A549 (cell line): ENCODE measurements around the gene TDRD3. TPM values are rescaled to one million over a fixed set of nuclear protein-coding genes. Genes with fewer than 3 reads are reported as not detected.

Source experiments
- ATAC-seq, 2 experiments: fragments of 200-7000 bp in 1 of 2; fragments of >200 bp in 1 of 2; cut with Nextera tagmentation in 1 of 2; cut with Tn5 transposase in 1 of 2; 3 replicates each; pipeline versions ENCODE4 v1.8.0 to v1.9.1; 2018 to 2020; ENCODE audit warnings: mild to moderate bottlenecking in 1 of 2, moderate library complexity in 1 of 2
- CTCF ChIA-PET: fragments of 300-600 bp; sonication (Branson Sonifier 250); formaldehyde crosslinking; extraction: SDS; loops from one replicate; lab custom pipeline; 2021; ENCODE audit warnings: antibody characterized with exemption, inconsistent platforms; lab: Yijun Ruan, JAX
- POLR2A ChIA-PET: fragments of 350-600 bp; formaldehyde crosslinking; extraction: SDS; loops from one replicate; lab custom pipeline; 2021; ENCODE audit warnings: antibody characterized with exemption, inconsistent platforms; lab: Yijun Ruan, JAX
- DNase-seq, 2 experiments: peaks; one replicate each; pipeline versions ENCODE4 v3.0.0 to v3.0.0-alpha.2; 2011 to 2016; ENCODE audit warnings: low read depth in 1 of 2, low spot score in 1 of 2
- FAIRE-seq: peaks from 2 replicates; lab custom pipeline; 2011; peaks lifted over from hg19 to GRCh38; lab: Jason Lieb, UNC
- H3K27ac ChIP-seq, 2 experiments: fragments of >200 bp; sonication (Bioruptor Twin); formaldehyde crosslinking; 3 replicates each; pipeline ENCODE4 v1.5.1; 2016 to 2017
- H3K4me1 ChIP-seq: fragments of >200 bp; sonication (Bioruptor Twin); formaldehyde crosslinking; 3 replicates; pipeline ENCODE4 v1.6.1; 2016
- H3K4me2 ChIP-seq: fragments of >200 bp; sonication (Bioruptor Twin); formaldehyde crosslinking; 3 replicates; pipeline ENCODE4 v1.6.1; 2016
- H3K4me3 ChIP-seq: fragments of >200 bp; sonication (Bioruptor Twin); formaldehyde crosslinking; 3 replicates; pipeline ENCODE4 v1.5.1; 2016
- H3K9me3 ChIP-seq: fragments of >200 bp; sonication (Bioruptor Twin); formaldehyde crosslinking; 3 replicates; pipeline ENCODE4 v1.6.1; 2016
- CBX8 ChIP-seq: fragments of 200-600 bp; sonication (generic); IDR thresholded peaks from 2 replicates; pipeline ENCODE4 v1.6.1; 2016
- CEBPB ChIP-seq, 2 experiments: fragments of >200 bp in 1 of 2; sonication (Bioruptor Twin) in 1 of 2; formaldehyde crosslinking in 1 of 2; IDR thresholded peaks; 2 replicates each; pipeline ENCODE4 v1.6.1; 2012 to 2016
- EHF ChIP-seq: fragments of 250-450 bp; sonication (Bioruptor Pico); IDR thresholded peaks from 2 replicates; pipeline ENCODE4 v1.5.0; 2020; ENCODE audit warnings: mild to moderate bottlenecking
- EHMT2 ChIP-seq: fragments of 200-600 bp; sonication (generic); IDR thresholded peaks from 2 replicates; pipeline ENCODE4 v1.6.1; 2016; ENCODE audit warnings: antibody characterized with exemption, low read depth, mild to moderate bottlenecking, moderate library complexity
- ELK1 ChIP-seq: fragments of 150-350 bp; IDR thresholded peaks from 2 replicates; pipeline ENCODE4 v1.6.1; 2014; ENCODE audit warnings: low read depth, mild to moderate bottlenecking, low read length
- EP300 ChIP-seq, 2 experiments: fragments of >200 bp; sonication (Bioruptor Twin); formaldehyde crosslinking; IDR thresholded peaks; 2 replicates in 1 of 2; 3 replicates in 1 of 2; pipeline ENCODE4 v1.6.1; 2016 to 2017
- FOSB ChIP-seq: fragments of 250-450 bp; sonication (Bioruptor Pico); IDR thresholded peaks from 2 replicates; pipeline ENCODE4 v1.5.0; 2020; ENCODE audit warnings: mild to moderate bottlenecking, moderate library complexity
- FOXS1 ChIP-seq: fragments of 250-450 bp; sonication (Bioruptor Pico); IDR thresholded peaks from 2 replicates; pipeline ENCODE4 v1.5.0; 2020; ENCODE audit warnings: mild to moderate bottlenecking, moderate library complexity
- GATA3 ChIP-seq: IDR thresholded peaks from 2 replicates; pipeline ENCODE4 v1.6.1; 2012; ENCODE audit warnings: borderline replicate concordance
- HDAC2 ChIP-seq: fragments of 200-600 bp; sonication (generic); IDR thresholded peaks from 2 replicates; pipeline ENCODE4 v1.6.1; 2016
- HOXA7 ChIP-seq: fragments of 250-450 bp; sonication (Bioruptor Pico); IDR thresholded peaks from 2 replicates; pipeline ENCODE4 v1.5.0; 2020; ENCODE audit warnings: mild to moderate bottlenecking, moderate library complexity
- HOXB13 ChIP-seq: fragments of 250-450 bp; sonication (Bioruptor Pico); IDR thresholded peaks from 2 replicates; pipeline ENCODE4 v1.5.0; 2020; ENCODE audit warnings: low read depth, mild to moderate bottlenecking, moderate library complexity
- MAX ChIP-seq: IDR thresholded peaks from 2 replicates; pipeline ENCODE4 v1.6.1; 2012
- MYC ChIP-seq: IDR thresholded peaks from 2 replicates; pipeline ENCODE4 v1.6.1; 2012; ENCODE audit warnings: mild to moderate bottlenecking, inconsistent platforms, low read length, improper control_type of control experiment, borderline replicate concordance
- NPAS2 ChIP-seq: fragments of 250-450 bp; sonication (Bioruptor Pico); IDR thresholded peaks from 2 replicates; pipeline ENCODE4 v1.8.0; 2022; ENCODE audit warnings: mild to moderate bottlenecking, moderate library complexity, borderline replicate concordance
- NR3C1 ChIP-seq: fragments of >200 bp; sonication (Bioruptor Twin); formaldehyde crosslinking; IDR thresholded peaks from 3 replicates; pipeline ENCODE4 v1.6.1; 2017
- PHF8 ChIP-seq: fragments of 200-600 bp; sonication (generic); IDR thresholded peaks from 2 replicates; pipeline ENCODE4 v1.6.1; 2016; ENCODE audit warnings: low read depth, mild to moderate bottlenecking, antibody characterized with exemption, moderate library complexity, borderline replicate concordance
- POLR2A ChIP-seq: IDR thresholded peaks from 2 replicates; pipeline ENCODE4 v1.6.1; 2012; ENCODE audit warnings: mild to moderate bottlenecking, low read length
- RNF2 ChIP-seq: fragments of 200-600 bp; sonication (generic); IDR thresholded peaks from 2 replicates; pipeline ENCODE4 v1.6.1; 2016; ENCODE audit warnings: low read depth, mild to moderate bottlenecking, antibody characterized with exemption, moderate library complexity, borderline replicate concordance
- SMC3 ChIP-seq: fragments of >200 bp; sonication (Bioruptor Twin); formaldehyde crosslinking; IDR thresholded peaks from 3 replicates; pipeline ENCODE4 v1.6.1; 2018; ENCODE audit warnings: inconsistent platforms
- SREBF2 ChIP-seq: fragments of 450-650 bp; IDR thresholded peaks from 2 replicates; pipeline ENCODE4 v1.6.1; 2014; ENCODE audit warnings: mild to moderate bottlenecking, moderate library complexity
- ZFP36 ChIP-seq: fragments of 450-650 bp; IDR thresholded peaks from 2 replicates; pipeline ENCODE4 v1.6.1; 2014; ENCODE audit warnings: borderline replicate concordance; ENCODE audit not compliant: partially characterized antibody
- ZNF302 ChIP-seq: fragments of 250-450 bp; sonication (Bioruptor Pico); IDR thresholded peaks from 2 replicates; pipeline ENCODE4 v1.9.0; 2021; ENCODE audit warnings: inconsistent platforms, mild to moderate bottlenecking, moderate library complexity
- WGBS: methylation state at CpG from one replicate; pipeline ENCODE4 v1.1.6; 2017; ENCODE audit errors: missing lambda C conversion rate; 5-methylcytosine and 5-hydroxymethylcytosine counted together
- polyA plus RNA-seq, 4 experiments: library from polyadenylated mRNA; depleted of rRNA in 3 of 4; stranded (reverse); fragments of >200 nt; fragmentation: RNase III in 1 of 4; extraction: RNeasy Plus Mini Kit Qiagen cat#74134 plus additional on column Dnase treatment in 1 of 4; gene quantifications; 2 replicates in 3 of 4; 3 replicates in 1 of 4; pipeline ENCODE4 v1.2.3, GENCODE V29; 2011 to 2017
- TF ChIP-seq, protein P1 (sequence below): fragments of >200 bp; sonication (Bioruptor Twin); formaldehyde crosslinking; IDR thresholded peaks from 3 replicates; pipeline ENCODE4 v1.6.1; 2016
- TF ChIP-seq, protein P2 (sequence below): fragments of 250-450 bp; sonication (Bioruptor Pico); IDR thresholded peaks from 2 replicates; pipeline ENCODE4 v1.5.0; 2021; ENCODE audit warnings: mild to moderate bottlenecking, moderate library complexity, borderline replicate concordance

The TDRD3 gene
- polyA plus RNA-seq, 2 of the 4 experiments (the other 2 are of a cell fraction): 5.7 to 11.8 TPM

DNA sequence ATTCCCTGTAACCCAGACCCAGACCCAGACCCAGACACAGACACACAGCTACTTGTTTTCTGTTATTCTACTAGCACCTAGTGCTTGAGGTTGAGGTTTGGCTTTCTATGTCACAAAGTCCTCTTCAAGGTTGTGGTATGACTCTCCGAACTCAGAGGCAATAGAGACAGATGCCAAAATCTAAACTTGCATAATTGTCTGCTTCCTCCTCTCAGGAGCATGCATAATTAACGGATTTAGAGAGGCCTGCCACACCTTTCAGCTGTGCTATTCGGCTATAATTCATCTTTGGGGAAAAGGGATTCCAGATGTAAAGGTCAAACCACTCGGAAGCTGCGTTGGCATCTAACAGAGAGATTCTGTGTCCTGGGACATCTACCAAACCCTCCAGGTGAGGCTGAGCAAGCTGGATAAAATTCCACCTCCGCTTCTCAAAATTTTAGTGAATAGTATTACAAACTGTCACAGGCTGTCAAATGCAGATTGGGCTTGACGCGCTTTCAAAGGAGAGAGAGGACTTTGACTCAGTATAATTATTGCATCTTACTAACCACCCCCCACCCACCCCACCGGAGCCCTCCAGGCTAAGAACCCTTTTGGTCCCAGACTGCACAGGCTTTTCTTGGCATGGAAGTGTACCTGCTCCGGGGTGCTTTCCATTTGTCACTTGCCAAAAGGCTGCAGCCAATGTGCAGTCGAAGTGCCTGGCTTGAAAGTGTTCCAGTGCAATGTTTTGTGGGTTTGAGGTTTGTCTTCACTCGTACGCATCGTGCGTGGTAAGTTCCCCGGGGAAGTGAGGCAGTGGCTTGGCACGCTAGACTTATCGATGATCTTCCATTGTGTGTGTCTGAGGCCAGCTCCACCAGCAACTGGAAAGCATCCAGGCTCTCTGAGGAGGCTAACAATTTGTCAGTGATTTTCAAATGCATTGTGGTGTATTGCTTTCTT is 194.1 kb downstream of the TDRD3 start:
- Histone ChIP-seq H3K4me3 (no peak overlapping the region), H3K9me3 (no peaks in the 10 kb centered on the region), H3K27ac (no peak overlapping the region), H3K4me2 (no peak overlapping the region), H3K4me1 (no peaks in the 10 kb centered on the region)
- ATAC-seq: no peak
- FAIRE-seq: no peak
- DNase-seq: no peak
- POLR2A ChIA-PET: no interaction called here
- CTCF ChIA-PET: interaction anchor here (0.6 kb wide), 1 partner anchor 776 kb away, joined by 3 read pairs; no protein-coding TSS in a partner anchor
- TF ChIP-seq, protein P1, sequence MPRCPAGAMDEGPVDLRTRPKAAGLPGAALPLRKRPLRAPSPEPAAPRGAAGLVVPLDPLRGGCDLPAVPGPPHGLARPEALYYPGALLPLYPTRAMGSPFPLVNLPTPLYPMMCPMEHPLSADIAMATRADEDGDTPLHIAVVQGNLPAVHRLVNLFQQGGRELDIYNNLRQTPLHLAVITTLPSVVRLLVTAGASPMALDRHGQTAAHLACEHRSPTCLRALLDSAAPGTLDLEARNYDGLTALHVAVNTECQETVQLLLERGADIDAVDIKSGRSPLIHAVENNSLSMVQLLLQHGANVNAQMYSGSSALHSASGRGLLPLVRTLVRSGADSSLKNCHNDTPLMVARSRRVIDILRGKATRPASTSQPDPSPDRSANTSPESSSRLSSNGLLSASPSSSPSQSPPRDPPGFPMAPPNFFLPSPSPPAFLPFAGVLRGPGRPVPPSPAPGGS: no peak
- TF ChIP-seq EP300 (IDR thresholded peaks at IDR 0.05) (no peak), RNF2 (no peak), FOSB (no peak), ZNF302 (CRISPR knock-in tag) (no peak), SMC3 (no peak), EHMT2 (no peak), PHF8 (no peak), ZFP36 (no peak), HOXB13 (CRISPR knock-in tag) (no peak)
- WGBS: 64% methylated on average over 14 of the region's 18 CpGs

- no peaks in the 10 kb centered on the region for H3K4me1 ChIP-seq
- ChIA-PET POLR2A (no interaction called here), CTCF (no interaction called here)
- WGBS: 33% methylated on average over 2 of the region's 2 CpGs
- H3K27ac ChIP-seq: no peak overlapping the region
- DNase-seq (no peak), FAIRE-seq (no peak), ATAC-seq (no peak)
- H3K4me3 ChIP-seq: no peak overlapping the region
- TF ChIP-seq HDAC2 (no peak), CBX8 (no peak), NR3C1 (no peak)
- H3K9me3 ChIP-seq: no peaks in the 10 kb centered on the region
- H3K4me2 ChIP-seq: no peak overlapping the region
Observed at GRCh38 chr13:60603049-60603448, 206.0 kb downstream of the TDRD3 start.

- ATAC-seq (no peak), FAIRE-seq (no peak), DNase-seq (no peak)
- Histone ChIP-seq H3K4me2 (no peak overlapping the region), H3K4me1 (no peaks in the 10 kb centered on the region), H3K27ac (no peak overlapping the region), H3K4me3 (no peak overlapping the region), H3K9me3 (no peaks in the 10 kb centered on the region)
- WGBS: 21% methylated on average over 6 of the region's 6 CpGs
- CTCF ChIA-PET: no interaction called here
- POLR2A ChIA-PET: no interaction called here
- TF ChIP-seq CEBPB (IDR thresholded peaks at IDR 0.05) (peak in 1 of 2 experiments; percentile 26; a peak in 1 of 4 replicates), CBX8 (no peak)
Observed at GRCh38 chr13:60604058-60604457, 207.0 kb downstream of the TDRD3 start.

DNA sequence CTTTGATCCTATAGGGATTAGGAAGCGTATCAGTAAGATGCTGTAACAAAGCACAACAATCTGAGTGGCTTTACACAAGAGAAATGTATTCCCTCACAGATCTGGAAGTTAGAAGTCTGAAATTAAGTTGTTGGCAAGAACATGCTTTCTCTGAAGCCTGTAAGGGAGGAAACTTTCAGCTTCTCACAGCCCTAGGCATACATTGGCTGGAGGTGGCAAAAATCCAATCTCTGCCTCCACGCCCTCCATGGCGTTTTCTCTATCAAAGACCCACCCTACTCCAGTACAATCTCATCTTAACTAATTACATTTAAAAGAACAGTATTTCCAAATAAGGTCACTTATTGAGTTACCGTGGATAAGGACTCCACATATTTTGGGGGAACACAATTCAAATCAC is 211.9 kb downstream of the TDRD3 start:
- FAIRE-seq (no peak), DNase-seq (no peak)
- CTCF ChIA-PET: no interaction called here
- H3K4me1 ChIP-seq: no peaks in the 10 kb centered on the region
- TF ChIP-seq FOXS1 (CRISPR knock-in tag) (no peak), MAX (no peak), MYC (no peak), HOXA7 (no peak), HDAC2 (no peak), RNF2 (no peak), POLR2A (no peak), PHF8 (no peak), GATA3 (no peak), EHF (CRISPR knock-in tag) (no peak), SREBF2 (no peak), NPAS2 (CRISPR knock-in tag) (no peak), ELK1 (no peak)
- TF ChIP-seq, protein P2, sequence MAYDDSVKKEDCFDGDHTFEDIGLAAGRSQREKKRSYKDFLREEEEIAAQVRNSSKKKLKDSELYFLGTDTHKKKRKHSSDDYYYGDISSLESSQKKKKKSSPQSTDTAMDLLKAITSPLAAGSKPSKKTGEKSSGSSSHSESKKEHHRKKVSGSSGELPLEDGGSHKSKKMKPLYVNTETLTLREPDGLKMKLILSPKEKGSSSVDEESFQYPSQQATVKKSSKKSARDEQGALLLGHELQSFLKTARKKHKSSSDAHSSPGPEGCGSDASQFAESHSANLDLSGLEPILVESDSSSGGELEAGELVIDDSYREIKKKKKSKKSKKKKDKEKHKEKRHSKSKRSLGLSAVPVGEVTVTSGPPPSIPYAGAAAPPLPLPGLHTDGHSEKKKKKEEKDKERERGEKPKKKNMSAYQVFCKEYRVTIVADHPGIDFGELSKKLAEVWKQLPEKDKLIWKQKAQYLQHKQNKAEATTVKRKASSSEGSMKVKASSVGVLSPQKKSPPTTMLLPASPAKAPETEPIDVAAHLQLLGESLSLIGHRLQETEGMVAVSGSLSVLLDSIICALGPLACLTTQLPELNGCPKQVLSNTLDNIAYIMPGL: no peak
- TF ChIP-seq, all 56 proteins: peak for 0
- Histone ChIP-seq H3K4me2 (no peak overlapping the region), H3K4me3 (no peak overlapping the region), H3K9me3 (no peaks in the 10 kb centered on the region), H3K27ac (no peak overlapping the region)
- no peak for ATAC-seq
- 33% methylated on average over 3 of the region's 4 CpGs for WGBS
- POLR2A ChIA-PET: no interaction called here
